ENCODE measurements around the gene ANKS3. TPM values are rescaled to one million over a fixed set of nuclear protein-coding genes. Genes with fewer than 3 reads are reported as not detected.

The ANKS3 gene
- total RNA-seq, 1 donor from 2014 or later: 15.9 TPM

DNA sequence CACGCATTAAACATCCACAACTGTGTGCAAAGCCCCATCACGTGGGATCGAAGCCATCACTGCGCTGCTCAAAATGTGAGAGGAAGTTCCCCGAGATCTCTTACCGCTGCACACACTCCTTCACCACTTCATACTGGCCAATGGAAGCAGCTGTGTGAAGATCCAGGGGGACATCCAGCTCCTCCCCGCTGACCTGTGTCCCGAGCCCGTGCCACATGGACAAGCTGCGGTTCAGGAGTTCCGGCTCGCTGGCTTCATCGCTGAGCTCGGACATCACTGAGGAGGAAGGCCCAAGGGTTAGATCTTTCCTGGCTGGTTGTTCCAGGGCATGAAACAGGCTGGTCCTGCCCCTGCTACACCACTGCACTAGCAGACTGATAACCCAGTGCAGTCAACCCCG, 4.2 kb downstream of the ANKS3 start:
- intact Hi-C loops (cut with micrococcal nuclease): no loop called here

DNA sequence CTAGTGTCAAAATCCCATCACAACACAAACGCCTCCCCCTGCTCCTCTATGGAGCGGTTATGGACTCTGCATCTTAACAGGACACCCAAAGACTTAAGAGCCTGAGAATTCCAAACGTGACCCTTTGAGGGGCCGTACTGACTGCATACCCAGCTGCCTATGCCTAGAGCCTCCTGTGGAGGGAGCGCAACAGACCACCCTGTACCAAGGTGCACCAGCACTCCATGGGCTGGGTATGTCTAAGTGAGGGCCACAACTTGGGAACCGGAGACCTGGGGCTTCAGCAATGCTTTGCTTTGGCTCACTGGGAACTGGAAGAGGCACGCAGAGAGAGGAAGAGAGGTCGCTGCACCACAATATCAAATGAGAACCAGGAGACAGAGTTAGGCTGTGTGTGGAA, 5.4 kb downstream of the ANKS3 start:
- intact Hi-C loops (cut with micrococcal nuclease): no loop called here

DNA sequence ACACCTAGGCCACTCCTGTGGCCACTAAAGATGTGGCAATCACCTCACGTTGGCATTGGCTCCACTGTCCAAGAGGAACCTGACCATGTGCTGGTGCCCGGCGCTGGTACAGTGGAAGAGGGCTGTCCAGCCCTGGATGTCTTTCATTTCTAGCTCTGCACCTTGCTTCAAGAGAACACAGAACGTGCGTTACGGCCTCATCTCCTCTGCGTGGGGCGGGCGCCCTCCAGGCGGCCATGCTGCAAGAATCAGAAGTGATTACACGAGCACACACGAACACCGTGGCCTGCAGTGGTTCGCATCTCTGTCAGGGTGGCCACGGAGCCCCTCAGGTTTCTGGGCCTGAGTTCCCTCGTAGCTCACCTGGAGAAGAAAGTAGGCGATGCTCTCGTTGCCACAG, 7.5 kb downstream of the ANKS3 start:
- intact Hi-C loops (cut with micrococcal nuclease): no loop called here

DNA sequence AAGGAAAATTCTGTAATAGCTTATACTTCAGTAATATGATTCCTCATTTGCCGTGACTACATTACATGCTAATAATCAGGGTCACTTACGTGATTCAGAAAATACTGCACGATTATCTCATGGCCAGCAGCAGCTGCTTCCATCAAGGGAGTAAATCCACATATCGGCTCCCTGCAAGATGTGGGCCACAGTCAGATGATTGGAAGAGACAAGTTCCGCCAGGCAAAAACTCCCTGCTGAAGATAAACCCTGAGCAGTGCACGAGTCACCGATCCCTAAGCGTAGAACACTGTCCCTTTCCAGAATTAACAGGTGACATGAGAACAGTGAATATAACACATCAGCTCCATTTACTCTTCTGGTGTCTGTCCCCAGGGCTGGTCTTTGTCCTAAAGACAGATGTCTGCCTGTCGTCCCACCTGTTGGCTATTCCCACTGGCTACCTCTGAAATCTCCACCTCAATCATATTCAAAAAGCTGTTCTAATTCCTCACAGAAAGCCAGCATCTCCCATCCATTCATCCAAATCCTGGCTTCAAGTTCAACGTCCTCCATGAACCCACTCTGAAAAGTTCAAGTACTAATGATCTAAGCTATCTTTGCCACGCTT, 9.3 kb downstream of the ANKS3 start:
- intact Hi-C loops (cut with micrococcal nuclease): no loop called here

GRCh38 chr16:4723071-4723767, 10.9 kb downstream of the ANKS3 start:
- intact Hi-C loops (cut with micrococcal nuclease): no loop called here

- intact Hi-C loops (cut with micrococcal nuclease): no loop called here
These were observed 15.6 kb downstream of the ANKS3 start for GRCh38 chr16:4718466-4718865.

GRCh38 chr16:4714996-4715395, 19.1 kb downstream of the ANKS3 start:
- intact Hi-C loops (cut with micrococcal nuclease): no loop called here

DNA sequence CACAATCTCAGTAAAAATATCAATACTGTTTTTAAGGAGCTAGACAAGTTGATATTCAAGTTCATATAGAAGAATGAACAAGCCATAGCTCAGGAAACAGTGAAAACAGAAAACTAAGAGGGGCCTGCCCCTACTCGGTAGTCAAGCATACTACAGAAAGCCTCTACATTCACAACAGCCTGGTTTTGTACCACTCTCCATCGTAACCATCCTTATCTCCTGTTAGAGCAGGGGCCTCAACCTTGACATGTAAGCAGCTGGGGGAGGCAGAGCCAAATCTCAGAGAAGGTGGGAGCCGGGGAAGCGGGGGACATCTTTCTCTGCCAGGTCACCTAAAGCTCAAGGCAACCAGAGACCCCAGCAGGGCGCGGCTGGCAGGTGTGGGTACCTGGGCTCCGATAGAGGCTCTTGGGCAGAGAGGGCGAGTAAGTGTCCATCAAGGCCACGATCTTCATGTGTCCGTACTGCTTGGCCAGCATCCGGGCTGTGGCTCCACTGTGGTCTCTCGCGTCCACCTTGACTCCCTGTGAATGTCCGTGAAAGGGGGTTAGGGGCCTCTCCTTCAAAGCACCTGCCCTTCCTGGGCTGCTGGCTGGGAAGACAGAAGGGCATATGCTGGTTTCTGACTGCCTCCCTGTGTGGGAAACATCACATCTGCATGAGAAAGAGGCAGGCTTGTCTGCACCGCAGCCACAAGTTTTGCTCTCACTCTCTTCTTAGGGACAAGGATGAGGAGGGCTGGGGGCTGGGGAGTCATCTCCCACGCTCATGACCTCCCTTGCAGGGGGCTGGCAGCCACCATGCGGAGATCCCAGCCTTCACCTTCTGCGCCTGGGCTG, 20.2 kb downstream of the ANKS3 start:
- intact Hi-C loops (cut with micrococcal nuclease): no loop called here

GRCh38 chr16:4709481-4709880, 24.6 kb downstream of the ANKS3 start:
- intact Hi-C loops (cut with micrococcal nuclease): no loop called here

DNA sequence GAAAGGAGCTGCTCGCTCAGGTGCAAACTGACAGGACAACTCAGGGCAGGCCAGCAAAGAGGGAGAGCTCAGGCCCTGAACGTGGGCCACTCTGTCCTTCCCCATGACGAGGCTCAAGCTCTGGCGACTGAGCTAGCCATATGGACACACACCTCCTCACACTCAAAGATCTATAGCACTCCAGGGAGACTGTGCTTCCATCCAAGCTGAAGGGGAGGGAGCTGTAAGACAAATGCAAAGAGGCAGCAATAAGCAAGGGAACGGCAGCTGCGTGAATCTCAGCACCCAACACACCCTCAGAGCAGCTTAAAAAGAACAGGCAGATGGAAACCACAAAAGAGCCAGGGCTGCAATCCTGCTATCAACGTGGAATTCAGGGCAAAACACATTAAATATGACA, 27.2 kb downstream of the ANKS3 start:
- intact Hi-C loops (cut with micrococcal nuclease): no loop called here

- intact Hi-C loops (cut with micrococcal nuclease): no loop called here
These were observed 29.2 kb downstream of the ANKS3 start for GRCh38 chr16:4704913-4705312.

- intact Hi-C loops (cut with micrococcal nuclease): no loop called here
These were observed 29.6 kb downstream of the ANKS3 start for GRCh38 chr16:4704491-4704890.

DNA sequence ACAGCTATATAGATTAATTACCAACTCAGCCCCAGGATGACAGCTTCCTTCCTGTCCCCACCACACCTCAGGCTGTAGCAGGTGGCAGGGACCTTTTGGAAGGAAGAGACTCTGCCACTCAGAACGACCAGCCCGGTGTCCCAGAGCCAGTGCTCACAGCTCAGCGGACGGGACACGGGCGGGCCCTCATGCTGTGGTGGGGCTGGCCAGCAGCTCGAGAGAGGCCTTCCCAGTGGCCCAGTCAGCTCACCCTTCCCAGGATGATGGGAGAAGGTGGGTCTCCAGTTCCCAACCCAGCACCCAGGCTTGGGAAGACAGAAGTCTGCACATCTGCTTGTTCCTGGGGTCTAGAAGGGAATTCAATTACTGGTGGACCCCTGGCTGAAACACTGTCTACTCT, 30.2 kb downstream of the ANKS3 start:
- intact Hi-C loops (cut with micrococcal nuclease): no loop called here

- intact Hi-C loops (cut with micrococcal nuclease): no loop called here
These were observed 31.6 kb downstream of the ANKS3 start for GRCh38 chr16:4702466-4702808.

DNA sequence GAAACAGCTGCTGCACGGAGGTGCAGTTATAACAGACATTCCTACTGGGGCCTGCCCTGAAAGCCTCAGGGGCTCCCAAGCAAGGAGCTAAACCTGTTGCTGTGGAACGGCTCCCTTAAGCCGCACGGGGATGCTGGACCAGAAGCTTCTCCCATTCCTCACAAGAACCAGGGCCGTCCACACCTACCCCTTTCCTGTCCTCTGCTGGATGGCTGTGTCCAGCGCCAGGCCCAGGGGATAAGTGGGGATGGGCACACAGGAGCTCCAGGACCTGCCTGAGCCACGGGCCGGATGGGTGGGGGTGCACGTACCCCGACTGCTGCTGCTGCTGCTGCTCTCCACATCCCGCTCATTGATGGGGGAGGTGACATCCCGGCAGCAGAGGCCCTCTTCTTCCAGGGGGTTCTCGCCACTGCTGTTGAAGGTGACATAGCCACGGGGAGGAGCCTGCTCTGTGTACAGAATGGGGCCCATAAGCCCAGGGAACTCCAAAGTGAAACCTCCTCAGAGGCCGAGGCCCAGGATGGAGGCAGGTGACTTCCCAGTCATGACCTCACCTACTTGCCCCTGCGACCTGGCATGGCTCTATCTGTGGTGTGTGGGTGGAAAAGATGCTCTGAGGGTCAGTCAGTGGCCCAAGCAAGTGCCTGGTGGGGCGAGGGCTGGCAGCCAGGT, 32.1 kb downstream of the ANKS3 start:
- intact Hi-C loops (cut with micrococcal nuclease): no loop called here

GRCh38 chr16:4700997-4701743, 32.9 kb downstream of the ANKS3 start:
- intact Hi-C loops (cut with micrococcal nuclease): no loop called here

DNA sequence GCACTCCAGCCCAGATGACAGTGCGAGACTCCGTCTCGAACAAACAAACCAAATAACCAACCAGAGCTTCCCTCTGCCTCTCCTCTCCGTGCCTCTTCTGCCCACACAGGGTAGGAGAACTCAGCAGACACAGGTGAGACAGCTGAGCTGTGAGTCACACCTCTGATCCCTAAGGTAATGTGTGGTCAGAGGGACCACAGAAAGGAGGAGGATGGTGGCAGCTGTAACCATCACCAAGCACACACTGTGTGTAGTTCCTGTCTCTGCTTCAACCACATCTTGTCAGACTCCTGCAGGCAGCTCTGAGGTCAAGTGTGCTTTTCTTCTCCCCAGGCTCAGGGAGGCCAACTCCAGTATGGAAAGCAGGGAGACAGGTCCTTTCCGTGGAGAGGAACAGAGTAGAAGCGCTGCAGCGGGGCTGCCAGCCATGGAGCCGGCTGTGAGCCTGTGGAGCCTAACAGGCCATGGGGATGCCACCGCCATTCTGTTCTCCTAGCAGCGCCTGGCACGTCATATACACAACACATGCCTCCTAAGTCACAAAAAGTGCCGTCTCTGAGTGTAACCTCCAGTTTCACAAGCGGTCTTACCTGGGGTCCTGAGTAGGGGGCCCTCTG, 33.6 kb downstream of the ANKS3 start:
- intact Hi-C loops (cut with micrococcal nuclease): no loop called here

DNA sequence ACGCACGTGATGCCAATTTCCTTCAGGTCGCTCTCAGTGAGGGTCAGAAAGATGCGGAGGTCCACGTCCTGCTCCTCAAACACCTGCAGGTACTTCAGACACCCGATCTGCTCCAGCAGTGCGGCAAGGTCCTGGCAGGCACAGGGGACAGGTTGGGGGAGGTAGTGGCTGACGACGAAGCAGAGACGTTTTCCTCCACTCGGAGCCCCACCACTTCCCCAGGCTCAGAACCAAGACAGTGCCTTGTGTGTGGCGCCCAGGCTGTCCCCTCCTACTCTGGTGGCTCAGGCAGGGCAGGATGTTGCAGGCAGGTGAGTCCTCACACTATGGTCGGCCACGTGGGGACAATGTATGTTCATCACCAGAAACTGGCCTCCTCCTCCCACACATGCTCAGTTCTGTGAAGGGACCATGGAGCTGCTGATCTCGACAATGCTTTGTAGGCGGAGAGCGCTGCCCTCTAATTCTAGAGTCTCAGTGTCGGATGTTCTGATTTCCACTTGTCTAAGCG, 35.0 kb downstream of the ANKS3 start:
- intact Hi-C loops (cut with micrococcal nuclease): loop anchor here (10.0 kb wide), 1 partner anchor 256 kb away; the partner anchor contains the start of gene SEC14L5

DNA sequence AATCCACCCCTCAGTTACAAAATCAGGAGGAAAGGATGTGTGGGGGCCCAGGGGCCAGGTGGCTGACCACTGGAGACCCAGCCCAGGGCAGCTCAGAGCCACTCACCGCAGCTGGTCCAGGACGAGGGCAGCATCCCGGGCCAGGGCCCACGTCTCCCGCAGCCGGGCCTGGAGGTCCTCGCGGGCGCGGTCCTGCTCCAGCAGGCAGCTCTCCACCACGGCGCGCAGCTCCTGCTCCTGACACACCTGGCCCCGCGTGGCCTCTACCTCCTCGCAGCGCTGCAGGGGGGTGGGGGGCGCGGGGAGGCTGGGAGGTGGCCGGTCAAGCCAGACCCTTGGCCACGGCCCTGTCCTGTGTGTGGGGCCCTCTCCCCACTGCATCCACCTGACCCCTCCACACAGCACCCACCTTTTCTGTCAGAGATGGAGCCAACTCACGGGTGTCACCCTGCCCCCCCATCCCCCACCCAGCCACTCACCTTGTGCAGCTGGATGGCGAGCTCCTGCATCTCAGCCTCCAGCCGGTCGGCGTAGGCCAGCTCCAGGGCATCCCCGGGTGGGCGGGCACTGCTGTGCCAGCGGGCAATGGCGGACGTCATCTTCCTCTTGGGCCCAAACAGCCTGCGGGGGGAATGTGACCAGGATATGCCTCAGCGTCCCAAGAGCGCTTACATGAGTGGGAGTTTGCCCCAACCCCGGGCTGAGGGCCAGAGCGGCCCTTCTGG, 35.6 kb downstream of the ANKS3 start:
- intact Hi-C loops (cut with micrococcal nuclease): loop anchor here (10.0 kb wide), 1 partner anchor 256 kb away; the partner anchor contains the start of gene SEC14L5

DNA sequence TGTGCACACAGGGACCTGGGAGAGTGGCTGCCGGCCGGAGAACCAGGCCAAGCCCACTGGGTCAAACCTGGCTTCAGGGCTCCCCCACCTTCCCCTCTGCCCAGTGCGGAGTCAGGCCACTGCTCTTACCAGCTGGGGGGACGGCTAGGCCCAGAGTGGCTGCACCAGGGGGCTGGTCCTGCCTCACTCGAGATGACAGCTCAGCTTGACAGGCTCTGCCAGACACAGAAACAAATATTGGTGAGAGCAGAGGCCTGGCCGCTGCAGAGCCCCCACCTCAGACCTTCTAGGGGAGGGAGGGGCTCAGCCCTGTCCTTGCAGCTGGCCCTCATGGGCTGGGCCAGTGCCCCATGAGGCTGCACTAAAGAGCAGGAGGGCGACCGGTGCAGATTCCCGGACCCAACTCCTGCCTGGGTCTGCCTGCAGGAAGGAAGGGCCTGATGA, 36.2 kb downstream of the ANKS3 start:
- intact Hi-C loops (cut with micrococcal nuclease): loop anchor here (10.0 kb wide), 1 partner anchor 257 kb away; the partner anchor contains the start of gene SEC14L5

Data from T-helper 2 cell treated with Interferon-gamma antibody and Interleukin-4, amounts not matched to agents 100 ng/mL and 5 ng/mL, for 36 hours (primary cell).